Activated T-cell treated with anti-CD3 and anti-CD28 coated beads, Interleukin-2, amount 50 U/mL, for 1 hour (primary cell): ENCODE measurements around the gene MGME1.

Experiments used
- DNase-seq: peaks from one replicate; pipeline ENCODE4 v3.0.0-alpha.2; 2020

MGME1 gene

DNA sequence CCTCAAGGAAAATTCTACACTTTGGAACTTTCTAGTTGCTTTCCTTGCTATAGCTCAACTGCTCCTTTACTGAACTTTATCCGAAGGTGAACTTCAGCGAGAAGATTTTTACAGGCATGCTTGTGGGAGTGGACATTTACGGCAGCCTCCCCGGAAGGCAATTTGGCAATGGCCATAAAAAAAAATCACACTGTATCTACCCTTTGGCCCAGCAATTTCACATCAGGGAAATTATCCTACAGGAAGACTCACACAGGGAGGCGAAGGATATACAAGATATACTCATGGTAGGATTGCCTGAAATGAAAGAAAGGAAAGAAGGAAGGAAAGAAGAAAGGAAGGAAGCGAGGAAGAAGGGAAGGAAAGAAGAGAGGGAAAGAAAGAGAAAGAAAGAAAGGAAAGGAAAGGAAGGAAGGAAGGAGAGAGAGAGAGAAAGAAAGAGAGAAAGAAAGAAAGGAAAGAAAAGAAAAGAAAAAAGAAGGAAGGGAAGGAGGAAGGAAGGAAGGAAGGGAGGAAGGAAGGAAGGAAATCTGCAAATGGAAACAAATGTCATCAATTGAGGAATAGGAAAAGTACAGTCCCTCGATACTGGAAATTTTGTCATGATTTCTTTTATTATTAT, 63.2 kb downstream of the MGME1 start:
- no peak for DNase-seq

DNA sequence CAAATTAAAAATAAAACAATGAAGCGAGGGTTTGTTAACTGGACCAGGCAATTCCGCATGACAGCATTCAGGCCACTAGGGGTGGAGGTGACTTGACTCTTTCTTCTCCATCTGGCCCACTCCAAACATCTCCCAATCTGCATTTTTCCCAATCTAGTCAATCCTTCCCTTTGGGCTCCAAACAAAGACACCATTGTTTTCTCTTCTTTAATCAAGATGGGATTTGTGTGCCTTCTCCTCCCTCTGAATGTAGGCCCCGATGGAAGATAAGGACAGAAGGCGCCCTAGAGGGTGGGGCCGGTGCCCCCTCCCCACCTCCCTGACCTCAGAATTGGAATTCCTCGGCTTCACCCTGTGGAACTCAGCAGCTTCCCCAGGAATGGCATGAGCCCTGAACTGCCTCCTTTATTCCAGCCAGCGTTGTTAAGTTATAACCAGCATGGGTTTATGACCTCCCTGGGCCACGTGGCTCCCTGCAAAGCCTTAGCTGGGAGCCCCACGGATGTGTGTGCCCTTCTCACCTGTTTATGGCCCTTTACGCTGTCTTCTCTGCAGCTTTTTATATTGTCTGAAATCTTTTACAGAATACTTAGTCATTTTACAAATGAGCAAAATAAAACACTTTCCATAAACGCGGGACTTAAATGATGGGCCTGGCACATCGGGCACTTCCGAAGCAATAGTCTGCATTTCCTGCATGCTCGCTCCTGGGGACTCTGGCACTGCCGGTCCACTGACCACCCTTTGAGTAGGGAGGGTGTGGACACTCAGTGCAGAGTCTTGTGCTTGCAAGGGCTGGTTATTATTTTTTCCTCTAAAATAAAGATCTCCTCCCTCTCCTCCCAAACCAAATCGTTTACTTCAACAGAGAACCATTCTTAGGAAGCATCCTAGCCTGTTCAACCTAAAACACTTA, 64.4 kb downstream of the MGME1 start:
- DNase-seq = no peak

DNA sequence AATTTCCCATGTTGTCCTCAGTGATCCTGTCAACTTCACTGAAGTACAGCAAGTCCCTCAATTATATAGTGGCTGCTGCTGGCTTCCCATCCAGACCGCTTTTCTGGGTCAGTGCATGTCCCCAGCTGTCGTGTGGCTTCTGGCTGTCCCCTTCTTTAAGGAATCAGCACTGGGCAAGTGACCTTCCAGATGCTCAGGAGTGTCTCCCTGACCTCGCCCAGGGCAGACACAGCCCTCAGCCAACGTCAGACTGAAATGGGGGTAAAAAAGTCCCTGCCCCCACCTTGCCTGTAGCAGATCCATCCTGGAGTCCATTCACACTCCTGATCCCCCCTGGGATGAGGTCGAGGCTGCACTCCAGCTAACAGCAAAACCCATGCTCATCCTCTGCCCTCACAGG, 65.2 kb downstream of the MGME1 start:
- no peak for DNase-seq

DNA sequence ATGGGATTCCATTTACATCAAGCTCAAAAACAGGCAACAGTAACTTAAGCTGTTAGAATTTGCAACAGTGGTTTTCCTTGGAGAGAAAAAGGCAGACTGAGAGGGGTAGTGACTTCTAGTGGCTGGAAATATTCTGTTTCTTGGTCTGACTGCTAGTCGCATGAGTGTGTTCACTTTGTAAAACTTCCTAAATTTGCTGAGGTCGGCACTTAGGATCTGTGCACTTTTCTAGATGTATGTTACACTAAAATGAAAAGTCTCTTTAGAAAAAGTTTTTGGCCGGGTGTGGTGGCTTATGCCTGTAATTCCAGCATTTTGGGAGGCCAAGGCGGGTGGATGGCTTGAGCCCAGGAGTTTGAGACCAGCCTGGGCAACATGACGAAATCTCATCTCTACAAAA, 70.2 kb downstream of the MGME1 start:
- no peak for DNase-seq
